Mononuclear cell (primary cell): ENCODE results near the gene NCEH1. TPM values are rescaled to one million over a fixed set of nuclear protein-coding genes. Genes with fewer than 3 reads are reported as not detected.
"Not testable (repeated sequence)": the region's sequence is repeated elsewhere in the genome, so short reads cannot be mapped to it uniquely, and the experiment has no call there.

Source experiments
- H3K27me3 ChIP-seq: 2 replicates; pipeline ENCODE4 v1.6.0; 2011; ENCODE audit warnings: low read length, control low read depth; ENCODE audit not compliant: insufficient read depth
- H3K4me1 ChIP-seq: 2 replicates; pipeline ENCODE4 v1.5.1; 2011; ENCODE audit warnings: mild to moderate bottlenecking, low read length, control low read depth; ENCODE audit not compliant: insufficient read depth
- H3K4me3 ChIP-seq: 2 replicates; pipeline ENCODE4 v1.5.1; 2011; ENCODE audit warnings: mild to moderate bottlenecking, low read length, moderate library complexity
- H3K9me3 ChIP-seq: 2 replicates; pipeline ENCODE4 v1.5.1; 2011; ENCODE audit warnings: low read depth, mild to moderate bottlenecking, control low read depth, low read length
- total RNA-seq: library from RNA; depleted of rRNA; stranded (reverse); fragments of >200 nt; gene quantifications from one replicate; pipeline ENCODE4 v1.2.3, GENCODE V29; 2012

The NCEH1 gene
- total RNA-seq, 1 donor = 2.3 TPM

GRCh38 chr3:172716476-172716875, 5.6 kb upstream of the NCEH1 start:
- Histone ChIP-seq H3K9me3 (no peaks in the 10 kb centered on the region), H3K27me3 (no peaks in the 10 kb centered on the region), H3K4me3 (no peak overlapping the region), H3K4me1 (peaks cover 22% of the 10 kb centered on the region)

- peaks cover 42% of the 10 kb centered on the region for H3K4me1 ChIP-seq
- no peaks in the 10 kb centered on the region for H3K27me3 ChIP-seq
- H3K9me3 ChIP-seq = no peaks in the 10 kb centered on the region
- no peak overlapping the region for H3K4me3 ChIP-seq
Measured at GRCh38 chr3:172713316-172713715, 2.4 kb upstream of the NCEH1 start.

- Histone ChIP-seq H3K4me3 (peak overlapping the region; percentile 74), H3K9me3 (no peaks in the 10 kb centered on the region), H3K27me3 (no peaks in the 10 kb centered on the region), H3K4me1 (peaks cover 36% of the 10 kb centered on the region)
Measured at GRCh38 chr3:172711454-172711795, 558 bp upstream of the NCEH1 start.

DNA sequence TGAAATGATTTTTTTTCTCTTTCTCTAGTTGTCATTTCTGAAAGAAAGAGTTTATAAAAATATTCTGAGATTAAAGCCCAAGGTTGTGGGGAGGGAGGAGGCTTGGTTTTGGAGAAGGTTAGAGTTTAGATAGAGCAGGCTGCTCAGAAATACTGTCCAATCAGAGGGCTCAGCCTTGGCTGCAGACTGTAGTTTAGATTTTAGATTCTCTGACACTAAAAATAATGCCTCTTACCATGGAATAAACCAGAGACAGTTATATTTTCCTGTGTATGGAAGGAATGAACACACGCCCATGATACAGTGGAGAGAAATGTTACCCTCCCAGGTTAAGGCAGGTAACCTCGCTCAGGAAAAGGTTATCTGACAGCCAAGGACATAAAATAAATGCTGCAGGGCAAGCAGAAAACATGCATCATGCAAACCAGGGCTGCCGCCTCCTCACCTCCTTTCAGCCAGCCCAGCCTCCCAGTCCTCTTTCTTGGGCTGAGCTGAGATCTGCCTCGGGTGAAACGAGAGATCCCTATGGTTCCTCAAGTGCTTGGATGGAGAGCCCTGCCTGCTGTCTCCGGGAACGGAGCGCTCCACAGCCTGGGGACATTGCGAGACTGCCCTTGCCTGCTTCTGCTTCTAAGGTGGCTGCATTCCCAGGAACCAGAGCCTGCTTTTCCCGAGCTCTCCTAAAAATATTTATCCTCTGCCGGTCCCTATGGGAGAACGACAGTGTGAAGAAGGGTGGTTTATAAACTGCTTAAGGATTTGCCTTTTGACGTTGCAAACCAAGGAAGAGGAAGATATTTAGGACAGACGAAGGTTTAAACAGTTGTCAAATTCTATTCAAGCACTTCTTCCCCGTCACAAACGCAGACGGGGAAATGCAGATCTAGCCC, 848 bp downstream of the NCEH1 start:
- Histone ChIP-seq H3K4me3 (peak overlapping the region; percentile 74), H3K4me1 (peaks cover 25% of the 10 kb centered on the region)

GRCh38 chr3:172708921-172709773, 1.7 kb downstream of the NCEH1 start:
- Histone ChIP-seq H3K27me3 (no peaks in the 10 kb centered on the region), H3K4me3 (no peak overlapping the region), H3K9me3 (no peaks in the 10 kb centered on the region), H3K4me1 (peaks cover 25% of the 10 kb centered on the region)

More for the DNA sequence above, 848 bp downstream of the NCEH1 start:
- no peaks in the 10 kb centered on the region for H3K9me3 ChIP-seq
- H3K27me3 ChIP-seq = no peaks in the 10 kb centered on the region

DNA sequence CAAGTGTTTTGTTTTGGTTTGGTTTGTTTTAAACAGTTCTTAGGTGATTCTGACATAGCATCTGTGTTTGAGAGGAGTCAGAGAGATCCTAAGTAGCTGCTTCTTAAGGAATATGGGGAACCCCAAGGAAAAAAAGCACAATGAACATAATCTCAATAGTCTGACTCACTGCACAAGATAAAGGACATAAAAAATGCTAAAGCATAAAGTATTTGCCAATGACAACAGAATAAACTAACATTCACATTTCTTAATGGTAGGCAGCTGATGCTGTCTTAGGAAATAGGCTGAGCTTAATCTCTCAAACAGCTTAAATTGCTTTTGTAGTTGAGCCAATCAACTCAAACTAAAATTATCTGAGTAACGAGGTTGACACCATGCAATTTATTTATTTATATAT, 2.9 kb downstream of the NCEH1 start:
- H3K27me3 ChIP-seq = no peaks in the 10 kb centered on the region
- peaks cover 25% of the 10 kb centered on the region for H3K4me1 ChIP-seq
- no peaks in the 10 kb centered on the region for H3K9me3 ChIP-seq

GRCh38 chr3:172707030-172707429, 3.8 kb downstream of the NCEH1 start:
- H3K4me1 ChIP-seq = peaks cover 25% of the 10 kb centered on the region
- no peaks in the 10 kb centered on the region for H3K27me3 ChIP-seq
- no peak overlapping the region for H3K4me3 ChIP-seq
- H3K9me3 ChIP-seq = no peaks in the 10 kb centered on the region

More for the DNA sequence above, 2.9 kb downstream of the NCEH1 start:
- H3K4me3 ChIP-seq = no peak overlapping the region

DNA sequence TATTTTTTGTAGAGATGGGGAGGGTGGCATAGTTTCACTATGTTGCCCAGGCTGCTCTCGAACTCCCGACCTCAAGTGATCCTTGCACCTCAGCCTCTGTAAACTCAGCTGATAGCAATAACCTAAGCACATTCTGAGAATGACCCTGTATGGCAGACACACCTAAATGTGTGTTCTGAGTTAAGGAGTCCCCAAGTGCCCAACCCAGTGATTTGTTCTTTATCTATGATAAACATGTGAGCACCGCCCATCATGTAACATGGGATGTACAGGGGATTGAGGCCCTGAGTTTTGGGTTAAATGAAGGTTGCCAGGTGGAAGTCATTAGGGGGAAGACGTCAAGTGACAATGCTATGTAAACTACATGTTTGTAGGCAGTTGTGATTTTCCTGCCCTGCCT, 5.7 kb downstream of the NCEH1 start:
- Histone ChIP-seq H3K27me3 (no peaks in the 10 kb centered on the region), H3K4me1 (peaks cover 13% of the 10 kb centered on the region), H3K9me3 (no peaks in the 10 kb centered on the region), H3K4me3 (no peak overlapping the region)

GRCh38 chr3:172704001-172704400, 6.9 kb downstream of the NCEH1 start:
- peaks cover 9% of the 10 kb centered on the region for H3K4me1 ChIP-seq
- H3K27me3 ChIP-seq = no peaks in the 10 kb centered on the region

DNA sequence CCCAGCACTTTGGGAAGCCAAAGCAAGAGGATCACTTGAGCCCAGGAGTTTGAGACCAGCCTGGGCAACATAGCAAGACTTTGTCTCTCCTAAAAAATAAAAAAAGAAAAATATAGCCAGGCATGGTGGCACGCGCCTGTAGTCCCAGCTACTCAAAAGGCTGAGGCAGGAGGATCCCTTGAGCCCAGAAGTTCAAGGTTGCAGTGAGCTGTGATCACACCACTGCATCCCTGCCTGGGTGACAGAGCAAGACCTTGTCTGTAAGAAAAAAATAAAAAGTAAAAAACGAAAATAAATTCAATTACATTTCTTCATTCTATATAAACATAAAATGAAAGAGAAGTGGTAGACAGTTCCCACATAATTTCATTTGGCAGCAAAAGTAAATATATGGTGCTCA, 8.1 kb downstream of the NCEH1 start:
- not testable (repeated sequence) for H3K4me3 ChIP-seq, H3K27me3 ChIP-seq, H3K9me3 ChIP-seq
- H3K4me1 ChIP-seq = peaks cover 18% of the 10 kb centered on the region

More at GRCh38 chr3:172704001-172704400, 6.9 kb downstream of the NCEH1 start:
- Histone ChIP-seq H3K4me3 (no peak overlapping the region), H3K9me3 (no peaks in the 10 kb centered on the region)

DNA sequence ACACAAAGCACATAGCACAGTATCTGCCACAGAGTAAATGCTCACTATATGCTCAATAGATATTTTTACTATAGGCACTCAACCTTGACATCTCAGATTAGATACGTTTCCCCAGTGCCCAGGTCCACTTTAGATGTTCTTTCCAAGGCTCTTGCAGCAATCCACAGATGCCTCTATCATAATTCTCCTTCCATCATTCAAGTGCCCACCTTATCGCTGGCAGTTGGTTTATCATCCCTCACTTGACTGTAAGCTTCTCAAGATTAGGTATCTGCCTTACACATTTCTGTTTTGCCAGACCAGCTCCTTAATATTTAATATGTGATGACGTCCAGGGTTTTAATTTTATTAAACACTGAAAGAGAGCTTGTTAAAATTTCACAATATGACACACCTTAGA, 8.6 kb downstream of the NCEH1 start:
- H3K4me3 ChIP-seq = no peak overlapping the region
- no peaks in the 10 kb centered on the region for H3K27me3 ChIP-seq
- peaks cover 18% of the 10 kb centered on the region for H3K4me1 ChIP-seq
- H3K9me3 ChIP-seq = no peaks in the 10 kb centered on the region

DNA sequence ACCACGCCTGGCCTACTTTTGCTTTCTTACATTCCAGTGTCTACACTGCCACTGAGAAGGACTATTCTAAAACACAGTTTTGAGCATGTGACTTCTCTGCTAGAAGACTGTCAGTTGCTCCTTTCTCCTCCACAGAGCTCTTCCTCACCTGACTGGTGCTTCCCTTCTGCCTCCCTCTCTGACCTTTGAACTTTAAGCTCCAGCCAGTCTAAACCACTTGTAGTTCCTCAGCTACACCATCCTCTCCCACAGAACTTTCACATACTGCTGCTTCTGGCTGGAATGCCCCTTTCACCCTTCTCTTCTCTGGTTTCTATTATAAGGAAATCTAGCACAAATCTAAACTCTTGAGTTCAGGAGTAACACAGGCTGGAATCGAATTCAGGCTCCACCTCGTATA, 9.1 kb downstream of the NCEH1 start:
- no peaks in the 10 kb centered on the region for H3K27me3 ChIP-seq
- H3K4me3 ChIP-seq = no peak overlapping the region
- H3K4me1 ChIP-seq = peaks cover 18% of the 10 kb centered on the region
- no peaks in the 10 kb centered on the region for H3K9me3 ChIP-seq

- H3K27me3 ChIP-seq = no peaks in the 10 kb centered on the region
- H3K9me3 ChIP-seq = no peaks in the 10 kb centered on the region
- H3K4me1 ChIP-seq = peaks cover 18% of the 10 kb centered on the region
- no peak overlapping the region for H3K4me3 ChIP-seq
Measured at GRCh38 chr3:172700936-172701455, 9.9 kb downstream of the NCEH1 start.

- no peak overlapping the region for H3K4me3 ChIP-seq
Measured at GRCh38 chr3:172700256-172700655, 10.6 kb downstream of the NCEH1 start.

GRCh38 chr3:172699031-172699430, 11.8 kb downstream of the NCEH1 start:
- H3K27me3 ChIP-seq = no peaks in the 10 kb centered on the region
- H3K4me3 ChIP-seq = no peak overlapping the region
- peaks cover 24% of the 10 kb centered on the region for H3K4me1 ChIP-seq
- H3K9me3 ChIP-seq = no peaks in the 10 kb centered on the region

More at GRCh38 chr3:172700256-172700655, 10.6 kb downstream of the NCEH1 start:
- H3K9me3 ChIP-seq = no peaks in the 10 kb centered on the region
- no peaks in the 10 kb centered on the region for H3K27me3 ChIP-seq
- peaks cover 18% of the 10 kb centered on the region for H3K4me1 ChIP-seq
